ENCODE data around the gene E2F3. TPM values are rescaled to one million over a fixed set of nuclear protein-coding genes. Genes with fewer than 3 reads are reported as not detected.
A peak's percentile ranks its signal among the peaks of the same experiment; 100 is the strongest.

E2F3 gene
- total RNA-seq, 4 donors from 2014 or later = 4.2 to 7.4 (median 6.9) TPM

- H3K27ac ChIP-seq = no peak overlapping the region
- no peaks in the 10 kb centered on the region for H3K27me3 ChIP-seq
- TF ChIP-seq POLR2A (IDR thresholded peaks at IDR 0.05) (no peak), CTCF (IDR thresholded peaks at IDR 0.05) (no peak)
- H3K4me3 ChIP-seq = no peak overlapping the region
- DNase-seq = no peak
- no peaks in the 10 kb centered on the region for H3K9me3 ChIP-seq
- H3K4me1 ChIP-seq = peaks cover 0 to 29% (median 0%) of the 10 kb centered on the region in 4 donors
- H3K36me3 ChIP-seq = peaks cover 0 to 3% (median 0%) of the 10 kb centered on the region in 3 donors
These were observed 24.8 kb downstream of the E2F3 start for GRCh38 chr6:20426177-20427082.

GRCh38 chr6:20427856-20428255, 26.2 kb downstream of the E2F3 start:
- H3K27ac ChIP-seq = peak overlapping the region in 2 of 4 donors; percentile 59 to 71
- H3K36me3 ChIP-seq = peaks cover 0 to 5% (median 0%) of the 10 kb centered on the region in 3 donors
- TF ChIP-seq POLR2A (IDR thresholded peaks at IDR 0.05) (no peak), CTCF (IDR thresholded peaks at IDR 0.05) (no peak)
- no peak overlapping the region for H3K4me3 ChIP-seq
- peaks cover 0 to 29% (median 0%) of the 10 kb centered on the region in 4 donors for H3K4me1 ChIP-seq
- H3K9me3 ChIP-seq = no peaks in the 10 kb centered on the region
- no peaks in the 10 kb centered on the region for H3K27me3 ChIP-seq
- DNase-seq = peak in 1 of 3 donors; percentile 59

GRCh38 chr6:20432692-20433091, 31.0 kb downstream of the E2F3 start:
- H3K9me3 ChIP-seq = no peaks in the 10 kb centered on the region
- no peak overlapping the region for H3K27ac ChIP-seq
- H3K27me3 ChIP-seq = no peaks in the 10 kb centered on the region
- no peak overlapping the region for H3K4me3 ChIP-seq
- peaks cover 0 to 6% (median 0%) of the 10 kb centered on the region in 4 donors for H3K4me1 ChIP-seq
- TF ChIP-seq CTCF (IDR thresholded peaks at IDR 0.05) (no peak), POLR2A (IDR thresholded peaks at IDR 0.05) (no peak)
- H3K36me3 ChIP-seq = peaks cover 0 to 5% (median 0%) of the 10 kb centered on the region in 3 donors
- no peak for DNase-seq

- Histone ChIP-seq H3K27ac (no peak overlapping the region), H3K4me3 (no peak overlapping the region), H3K9me3 (no peaks in the 10 kb centered on the region), H3K27me3 (no peaks in the 10 kb centered on the region), H3K36me3 (peaks cover 0 to 5% (median 0%) of the 10 kb centered on the region in 3 donors), H3K4me1 (peaks cover 0 to 3% (median 0%) of the 10 kb centered on the region in 4 donors)
- TF ChIP-seq POLR2A (IDR thresholded peaks at IDR 0.05) (no peak), CTCF (IDR thresholded peaks at IDR 0.05) (no peak)
- DNase-seq = no peak
These were observed 31.6 kb downstream of the E2F3 start for GRCh38 chr6:20433321-20433720.

GRCh38 chr6:20433929-20434328, 32.2 kb downstream of the E2F3 start:
- H3K27ac ChIP-seq = no peak overlapping the region
- no peak for DNase-seq
- H3K4me3 ChIP-seq = no peak overlapping the region
- H3K36me3 ChIP-seq = peaks cover 0 to 5% (median 0%) of the 10 kb centered on the region in 3 donors
- H3K4me1 ChIP-seq = no peaks in the 10 kb centered on the region
- TF ChIP-seq CTCF (IDR thresholded peaks at IDR 0.05) (no peak), POLR2A (IDR thresholded peaks at IDR 0.05) (no peak)
- H3K9me3 ChIP-seq = no peaks in the 10 kb centered on the region
- H3K27me3 ChIP-seq = no peaks in the 10 kb centered on the region
